PC-3 (cell line): Measurements from ENCODE around the gene DIS3L2. TPM values are rescaled to one million over a fixed set of nuclear protein-coding genes. Genes with fewer than 3 reads are reported as not detected.
"Not testable (repeated sequence)": the region's sequence is repeated elsewhere in the genome, so short reads cannot be mapped to it uniquely, and the experiment has no call there.

Source experiments
- ATAC-seq: fragments of 200-7000 bp; cut with Tn5 transposase; 2 replicates; pipeline ENCODE4 v1.9.1; 2020; ENCODE audit warnings: mild to moderate bottlenecking, moderate library complexity
- BruUV-seq: library from RNA; stranded (reverse); fragments of 400-500 nt; replicated peaks from 2 replicates; lab custom pipeline; 2021; lab: Mats Ljungman, UMichigan
- CTCF ChIA-PET: fragments of 300-600 bp; sonication (Branson Sonifier 250); formaldehyde crosslinking; loops from one replicate; lab custom pipeline; 2022; ENCODE audit warnings: antibody characterized with exemption; lab: Charles Lee
- POLR2A ChIA-PET: fragments of 300-600 bp; sonication (Branson Sonifier 250); formaldehyde crosslinking; loops from one replicate; lab custom pipeline; 2022; ENCODE audit warnings: antibody characterized with exemption; ENCODE audit not compliant: unreplicated experiment; lab: Charles Lee
- DNase-seq: peaks from one replicate; pipeline ENCODE4 v3.0.0-alpha.2; 2015
- H2AFZ ChIP-seq: fragments of 300-600 bp; sonication (generic); 2 replicates; pipeline ENCODE4 v1.6.0; 2016; ENCODE audit warnings: antibody characterized with exemption, low read length
- H3F3A ChIP-seq: fragments of 300-600 bp; sonication (generic); one replicate; pipeline ENCODE4 v1.6.0; 2017; ENCODE audit warnings: antibody characterized with exemption, low read length, control low read depth, mild to moderate bottlenecking; ENCODE audit not compliant: unreplicated experiment
- H3K27ac ChIP-seq: fragments of 300-600 bp; sonication (generic); 2 replicates; pipeline ENCODE4 v1.5.1; 2016; ENCODE audit warnings: mild to moderate bottlenecking, low read length
- H3K27me3 ChIP-seq: fragments of 300-600 bp; sonication (generic); 2 replicates; pipeline ENCODE4 v1.6.1; 2016; ENCODE audit warnings: low read length, mixed read lengths
- H3K36me3 ChIP-seq: fragments of 300-600 bp; sonication (generic); 2 replicates; pipeline ENCODE4 v1.6.1; 2016; ENCODE audit warnings: low read depth, mixed run types, low read length, mixed read lengths
- H3K4me1 ChIP-seq: fragments of 300-600 bp; sonication (generic); 2 replicates; pipeline ENCODE4 v1.5.1; 2016; ENCODE audit warnings: low read length; ENCODE audit not compliant: insufficient read depth
- H3K4me2 ChIP-seq: fragments of 300-600 bp; sonication (generic); 2 replicates; pipeline ENCODE4 v1.6.0; 2016; ENCODE audit warnings: low read length
- H3K4me3 ChIP-seq: fragments of 300-600 bp; sonication (generic); 2 replicates; pipeline ENCODE4 v1.5.1; 2016; ENCODE audit warnings: mild to moderate bottlenecking, low read length, mixed read lengths
- H3K79me2 ChIP-seq: fragments of 300-600 bp; sonication (generic); 2 replicates; pipeline ENCODE4 v1.6.1; 2017; ENCODE audit warnings: low read length, mixed read lengths
- H3K9ac ChIP-seq: fragments of 300-600 bp; sonication (generic); 2 replicates; pipeline ENCODE4 v1.6.0; 2016; ENCODE audit warnings: mild to moderate bottlenecking, low read length
- H3K9me2 ChIP-seq: fragments of 300-600 bp; sonication (generic); replicated peaks from 2 replicates; pipeline ENCODE4 v1.6.1; 2016; ENCODE audit warnings: mixed run types, low read length, mixed read lengths
- H3K9me3 ChIP-seq: fragments of 300-600 bp; sonication (generic); 2 replicates; pipeline ENCODE4 v1.6.1; 2016; ENCODE audit warnings: low read length, mixed read lengths
- H4K20me1 ChIP-seq: fragments of 300-600 bp; sonication (generic); 2 replicates; pipeline ENCODE4 v1.6.1; 2016; ENCODE audit warnings: low read length, mixed read lengths
- EZH2 ChIP-seq: fragments of 300-600 bp; sonication (generic); IDR thresholded peaks from one replicate; pipeline ENCODE4 v1.6.1; 2017; ENCODE audit warnings: antibody characterized with exemption, mild to moderate bottlenecking, low read length; ENCODE audit not compliant: unreplicated experiment
- EZH2phosphoT487 ChIP-seq: fragments of 300-600 bp; sonication (generic); IDR thresholded peaks from 2 replicates; pipeline ENCODE4 v1.6.1; 2018; ENCODE audit warnings: mild to moderate bottlenecking, antibody characterized with exemption, low read length, borderline replicate concordance
- intact Hi-C: fragments of 100-400 bp; cut with micrococcal nuclease; formaldehyde crosslinking; loops from 2 replicates; pipeline ENCODE4 v1.9.0; 2023
- total RNA-seq: library from RNA; depleted of rRNA; stranded (reverse); fragments of >200 nt; gene quantifications from 2 replicates; pipeline ENCODE4 v1.2.3, GENCODE V29; 2014
- TF ChIP-seq, protein P1 (sequence below): fragments of 300-600 bp; sonication (generic); conservative IDR thresholded peaks from 2 replicates; pipeline ENCODE4 v1.5.1; 2017; ENCODE audit warnings: antibody characterized with exemption, low read depth, mild to moderate bottlenecking, low read length

Gene DIS3L2
- total RNA-seq, 1 experiment from 2014 or later, result 22.8 TPM

DNA sequence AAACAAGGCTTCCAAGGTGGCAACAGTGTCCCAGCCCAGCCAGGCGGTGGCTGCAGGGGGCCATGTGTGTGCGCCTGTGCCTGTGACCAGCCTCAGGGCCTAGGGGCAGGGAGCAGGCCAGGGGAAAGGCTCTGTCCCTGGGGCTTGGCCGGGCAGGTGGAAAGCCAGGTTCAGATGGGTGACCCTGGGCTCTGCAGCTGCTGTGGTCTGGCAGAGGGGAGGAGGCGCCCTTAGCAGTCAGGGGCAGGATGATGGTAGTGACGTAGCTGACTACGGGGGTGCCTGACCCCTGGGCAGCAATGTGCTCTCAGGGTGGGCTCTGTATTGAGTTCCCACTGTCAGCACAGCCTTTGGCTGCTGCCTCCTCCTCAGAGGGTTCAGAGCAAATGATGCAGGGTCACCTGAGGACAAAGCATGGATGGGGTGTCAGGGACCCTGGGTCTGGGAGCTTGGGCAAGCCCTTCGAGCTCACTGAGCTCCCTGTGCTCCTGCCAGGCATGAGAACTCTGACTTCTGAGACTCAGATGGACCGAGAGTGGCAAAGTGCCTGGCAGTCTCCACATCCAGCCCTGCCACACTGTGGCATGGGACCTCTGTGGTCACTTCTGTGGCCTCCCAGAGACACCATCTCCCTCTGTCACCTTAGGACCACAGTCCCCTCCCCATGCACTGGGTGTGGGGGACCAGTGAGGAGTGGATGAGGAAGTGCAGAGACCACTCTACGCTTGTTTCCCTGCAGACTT is 360.5 kb downstream of the DIS3L2 start:
- Histone ChIP-seq H3K27ac (no peak overlapping the region), H3K9me3 (no peaks in the 10 kb centered on the region), H3K27me3 (no peaks in the 10 kb centered on the region), H3K4me2 (no peak overlapping the region), H3K4me1 (no peaks in the 10 kb centered on the region), H4K20me1 (no peaks in the 10 kb centered on the region), H3K4me3 (no peak overlapping the region), H3K79me2 (no peaks in the 10 kb centered on the region), H3K9ac (no peak overlapping the region), H2AFZ (no peak overlapping the region), H3F3A (no peaks in the 10 kb centered on the region), H3K36me3 (no peaks in the 10 kb centered on the region), H3K9me2 (no peaks in the 10 kb centered on the region)
- no peak for TF ChIP-seq EZH2phosphoT487
- no peak for TF ChIP-seq EZH2
- TF ChIP-seq, protein P1, sequence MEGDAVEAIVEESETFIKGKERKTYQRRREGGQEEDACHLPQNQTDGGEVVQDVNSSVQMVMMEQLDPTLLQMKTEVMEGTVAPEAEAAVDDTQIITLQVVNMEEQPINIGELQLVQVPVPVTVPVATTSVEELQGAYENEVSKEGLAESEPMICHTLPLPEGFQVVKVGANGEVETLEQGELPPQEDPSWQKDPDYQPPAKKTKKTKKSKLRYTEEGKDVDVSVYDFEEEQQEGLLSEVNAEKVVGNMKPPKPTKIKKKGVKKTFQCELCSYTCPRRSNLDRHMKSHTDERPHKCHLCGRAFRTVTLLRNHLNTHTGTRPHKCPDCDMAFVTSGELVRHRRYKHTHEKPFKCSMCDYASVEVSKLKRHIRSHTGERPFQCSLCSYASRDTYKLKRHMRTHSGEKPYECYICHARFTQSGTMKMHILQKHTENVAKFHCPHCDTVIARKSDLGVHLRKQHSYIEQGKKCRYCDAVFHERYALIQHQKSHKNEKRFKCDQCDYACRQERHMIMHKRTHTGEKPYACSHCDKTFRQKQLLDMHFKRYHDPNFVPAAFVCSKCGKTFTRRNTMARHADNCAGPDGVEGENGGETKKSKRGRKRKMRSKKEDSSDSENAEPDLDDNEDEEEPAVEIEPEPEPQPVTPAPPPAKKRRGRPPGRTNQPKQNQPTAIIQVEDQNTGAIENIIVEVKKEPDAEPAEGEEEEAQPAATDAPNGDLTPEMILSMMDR, result no peak
- BruUV-seq, result no TSS peak
- no peak for DNase-seq
- intact Hi-C loops, result loop anchor here (10.0 kb wide), 1 partner anchor 177 kb away; no protein-coding TSS in a partner anchor
- no peak for ATAC-seq
- POLR2A ChIA-PET, result no interaction called here
- CTCF ChIA-PET, result no interaction called here

DNA sequence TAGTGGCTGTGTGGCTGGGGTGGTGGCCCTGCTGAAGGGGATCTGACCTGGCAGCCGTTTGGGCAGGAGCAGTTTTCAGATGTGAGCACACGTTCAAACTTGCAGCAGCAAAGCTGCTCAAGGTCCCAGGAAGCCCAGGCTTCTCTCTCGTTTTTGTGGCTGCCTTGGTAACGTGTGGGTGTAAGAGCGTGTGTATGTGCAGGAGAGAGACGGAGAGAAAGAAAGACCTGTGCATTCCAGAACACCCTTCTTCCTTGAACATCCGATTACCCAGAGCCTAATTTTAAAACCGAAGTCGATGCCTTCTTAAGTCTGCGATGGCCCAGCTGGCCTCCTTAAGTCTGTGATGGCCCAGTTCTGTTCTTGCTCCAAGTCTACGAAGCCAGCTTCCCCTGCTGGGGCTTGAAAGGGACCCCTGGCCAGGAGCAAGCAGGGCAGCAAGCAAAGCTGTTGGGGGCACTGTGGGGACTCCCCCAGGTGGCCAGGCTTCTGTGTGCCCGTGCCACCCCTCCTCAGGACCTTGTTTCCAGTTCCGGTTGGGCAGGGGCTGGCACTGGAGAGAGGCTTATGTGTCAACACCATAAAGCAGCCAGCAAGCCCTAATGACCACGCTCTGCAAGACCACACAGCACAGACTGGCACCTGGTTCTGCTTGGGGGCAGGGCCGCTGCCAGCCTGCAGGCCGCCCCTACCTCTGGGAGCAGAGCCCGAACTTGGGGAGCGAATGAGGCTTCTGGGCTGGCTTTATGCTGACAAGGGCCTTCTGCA is 361.2 kb downstream of the DIS3L2 start:
- Histone ChIP-seq H3K9ac (no peak overlapping the region), H3K4me2 (no peak overlapping the region), H3K4me3 (no peak overlapping the region), H3K27ac (no peak overlapping the region), H3K4me1 (no peaks in the 10 kb centered on the region), H3K79me2 (no peaks in the 10 kb centered on the region), H3K9me2 (no peaks in the 10 kb centered on the region), H2AFZ (no peak overlapping the region), H3K27me3 (no peaks in the 10 kb centered on the region), H3K36me3 (no peaks in the 10 kb centered on the region), H3K9me3 (no peaks in the 10 kb centered on the region), H3F3A (no peaks in the 10 kb centered on the region), H4K20me1 (no peaks in the 10 kb centered on the region)
- no TSS peak for BruUV-seq
- intact Hi-C loops, result loop anchor here (10.0 kb wide), 1 partner anchor 178 kb away; no protein-coding TSS in a partner anchor
- TF ChIP-seq, protein P1, result no peak
- no peak for TF ChIP-seq EZH2
- no peak for TF ChIP-seq EZH2phosphoT487
- ATAC-seq, result no peak
- DNase-seq, result no peak
- CTCF ChIA-PET, result no interaction called here
- POLR2A ChIA-PET, result no interaction called here

DNA sequence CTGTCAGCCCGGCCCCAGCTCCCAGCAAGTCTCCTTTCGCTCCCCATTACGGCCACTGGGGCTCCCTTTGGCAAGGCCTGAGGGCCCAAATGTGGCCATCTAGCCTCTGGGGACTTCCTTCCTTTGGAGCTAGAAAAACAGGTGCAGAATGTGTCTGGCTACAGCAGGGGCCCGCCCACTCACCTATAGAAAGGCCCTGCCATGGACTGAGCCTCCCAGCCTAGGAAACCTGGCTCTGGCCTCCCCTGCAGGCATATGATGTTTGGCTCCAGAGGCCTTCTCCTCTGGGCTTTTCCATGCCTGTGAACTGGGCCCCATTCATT is 361.8 kb downstream of the DIS3L2 start:
- POLR2A ChIA-PET, result no interaction called here
- no TSS peak for BruUV-seq
- no peak overlapping the region for H3K9ac ChIP-seq

DNA sequence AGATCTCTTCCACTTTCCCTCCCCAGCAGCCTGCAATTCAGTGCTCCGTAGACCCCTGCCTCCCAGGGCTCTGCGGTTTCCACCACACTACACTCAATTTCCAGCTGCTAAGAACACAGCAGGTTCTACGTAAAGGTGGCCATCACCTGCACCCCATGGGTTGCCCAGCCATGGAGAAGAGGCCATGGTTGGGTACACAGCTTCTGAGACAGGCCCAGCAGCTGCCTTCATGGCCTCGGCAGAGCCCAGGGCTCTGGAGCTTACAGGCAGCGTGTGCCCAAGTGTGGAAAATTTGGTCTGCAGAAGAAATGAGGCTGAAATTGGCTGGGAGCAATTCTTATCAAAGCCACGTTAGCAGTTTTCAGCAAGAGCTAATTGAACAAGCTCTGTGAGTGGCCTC is 362.5 kb downstream of the DIS3L2 start:
- H3K9me2 ChIP-seq, CTCF ChIA-PET, H3K36me3 ChIP-seq, POLR2A ChIA-PET, DNase-seq, H3K4me3 ChIP-seq, H3K79me2 ChIP-seq, H3K27ac ChIP-seq, BruUV-seq, ATAC-seq, H3K4me1 ChIP-seq, H3K27me3 ChIP-seq, H4K20me1 ChIP-seq, H3F3A ChIP-seq, H3K9me3 ChIP-seq, H3K4me2 ChIP-seq, H2AFZ ChIP-seq, H3K9ac ChIP-seq: not testable (repeated sequence)
- intact Hi-C loops, result loop anchor here (10.0 kb wide), 1 partner anchor 179 kb away; no protein-coding TSS in a partner anchor

More for the DNA sequence above, 361.8 kb downstream of the DIS3L2 start:
- no peak overlapping the region for H3K4me2 ChIP-seq
- TF ChIP-seq EZH2, result no peak
- no peak overlapping the region for H3K27ac ChIP-seq
- intact Hi-C loops, result loop anchor here (10.0 kb wide), 1 partner anchor 178 kb away; no protein-coding TSS in a partner anchor
- H3K27me3 ChIP-seq, result no peaks in the 10 kb centered on the region
- H3K79me2 ChIP-seq, result no peaks in the 10 kb centered on the region
- CTCF ChIA-PET, result no interaction called here
- H3K4me3 ChIP-seq, result no peak overlapping the region
- no peaks in the 10 kb centered on the region for H3K4me1 ChIP-seq
- H4K20me1 ChIP-seq, result no peaks in the 10 kb centered on the region
- no peaks in the 10 kb centered on the region for H3K9me2 ChIP-seq
- DNase-seq (no peak), ATAC-seq (no peak)
- no peaks in the 10 kb centered on the region for H3K36me3 ChIP-seq
- no peaks in the 10 kb centered on the region for H3K9me3 ChIP-seq
- H3F3A ChIP-seq, result no peaks in the 10 kb centered on the region
- H2AFZ ChIP-seq, result no peak overlapping the region
